ENCODE data around the gene CACNA1A.

CACNA1A gene

DNA sequence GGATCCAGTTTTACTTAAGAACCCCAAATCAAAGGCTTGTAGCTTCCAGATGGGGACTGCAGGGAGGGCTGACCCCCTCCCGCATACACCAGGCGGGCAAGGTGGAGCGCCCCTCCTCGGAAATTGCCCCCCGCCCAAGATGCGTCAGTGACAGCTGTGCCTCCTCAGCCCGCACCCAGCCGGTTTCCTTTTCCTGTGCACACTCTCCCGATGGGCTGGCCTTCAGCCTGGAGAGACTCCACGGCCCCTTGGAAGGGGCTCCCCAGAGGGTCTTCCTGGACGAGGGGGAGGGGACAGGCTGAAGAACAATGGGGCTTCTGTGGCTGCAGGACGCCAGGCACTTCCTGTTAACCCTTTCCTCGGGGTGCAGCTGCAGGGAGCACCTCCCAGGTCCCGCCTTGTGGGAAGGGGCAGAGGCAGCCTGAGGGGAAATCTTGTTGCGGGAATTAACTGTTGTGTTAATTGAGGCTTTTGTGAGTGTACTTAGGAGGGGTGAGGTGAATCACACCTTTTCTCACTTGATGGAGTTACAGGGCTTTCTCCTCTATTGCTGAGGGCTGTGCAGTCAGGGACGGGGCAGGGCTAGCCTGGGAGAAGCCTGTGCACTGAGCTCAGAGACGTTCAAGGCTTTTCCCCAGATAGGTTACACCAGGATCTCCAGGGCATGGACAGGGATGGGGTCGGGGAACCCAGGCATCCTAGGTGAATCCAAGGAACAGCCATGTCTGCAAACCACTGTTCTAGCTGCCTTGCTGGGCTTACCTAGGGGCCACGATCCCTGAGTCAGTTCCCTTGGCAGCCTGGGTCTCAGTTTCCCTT is 341.7 kb downstream of the CACNA1A start:
- DNase-seq (ENCODE audit: low read depth, low spot score), result no peak

DNA sequence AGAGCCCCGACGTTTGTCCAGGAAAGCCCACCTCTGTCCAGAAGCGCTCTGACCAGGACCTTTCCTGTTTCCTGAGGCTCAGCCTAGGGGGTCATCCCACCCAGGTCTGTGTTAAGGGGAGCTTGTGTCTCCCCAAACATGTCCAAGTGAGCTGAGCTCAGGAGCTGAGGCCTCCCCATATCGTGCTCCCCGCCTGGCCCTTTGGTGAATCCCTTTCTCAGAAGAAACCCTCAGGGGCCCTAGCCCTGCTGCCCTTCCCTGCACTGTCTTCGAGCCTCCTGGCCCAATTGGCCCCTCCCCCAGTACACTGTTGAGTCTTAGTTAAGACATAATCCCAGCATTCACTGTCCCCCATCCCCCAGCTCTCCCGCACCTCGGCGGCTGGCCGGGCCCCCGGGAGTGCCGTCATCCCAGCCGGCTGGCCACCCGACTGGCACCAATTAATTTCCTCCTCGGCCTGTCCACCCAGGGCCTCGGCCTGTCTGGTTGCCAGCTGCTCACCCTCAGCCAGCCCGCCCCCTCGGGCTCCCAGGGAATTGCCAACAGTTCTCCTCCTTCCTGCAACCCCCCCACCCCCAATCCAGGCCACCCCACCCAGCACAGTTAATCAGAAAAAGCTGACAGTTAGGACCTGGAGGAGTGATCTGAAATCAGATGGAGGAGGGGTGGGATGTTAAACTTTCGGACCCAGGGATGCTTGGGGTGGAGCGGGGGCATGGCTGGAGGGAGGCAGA is 342.5 kb downstream of the CACNA1A start:
- no peak for DNase-seq (ENCODE audit: low read depth, low spot score)

DNA sequence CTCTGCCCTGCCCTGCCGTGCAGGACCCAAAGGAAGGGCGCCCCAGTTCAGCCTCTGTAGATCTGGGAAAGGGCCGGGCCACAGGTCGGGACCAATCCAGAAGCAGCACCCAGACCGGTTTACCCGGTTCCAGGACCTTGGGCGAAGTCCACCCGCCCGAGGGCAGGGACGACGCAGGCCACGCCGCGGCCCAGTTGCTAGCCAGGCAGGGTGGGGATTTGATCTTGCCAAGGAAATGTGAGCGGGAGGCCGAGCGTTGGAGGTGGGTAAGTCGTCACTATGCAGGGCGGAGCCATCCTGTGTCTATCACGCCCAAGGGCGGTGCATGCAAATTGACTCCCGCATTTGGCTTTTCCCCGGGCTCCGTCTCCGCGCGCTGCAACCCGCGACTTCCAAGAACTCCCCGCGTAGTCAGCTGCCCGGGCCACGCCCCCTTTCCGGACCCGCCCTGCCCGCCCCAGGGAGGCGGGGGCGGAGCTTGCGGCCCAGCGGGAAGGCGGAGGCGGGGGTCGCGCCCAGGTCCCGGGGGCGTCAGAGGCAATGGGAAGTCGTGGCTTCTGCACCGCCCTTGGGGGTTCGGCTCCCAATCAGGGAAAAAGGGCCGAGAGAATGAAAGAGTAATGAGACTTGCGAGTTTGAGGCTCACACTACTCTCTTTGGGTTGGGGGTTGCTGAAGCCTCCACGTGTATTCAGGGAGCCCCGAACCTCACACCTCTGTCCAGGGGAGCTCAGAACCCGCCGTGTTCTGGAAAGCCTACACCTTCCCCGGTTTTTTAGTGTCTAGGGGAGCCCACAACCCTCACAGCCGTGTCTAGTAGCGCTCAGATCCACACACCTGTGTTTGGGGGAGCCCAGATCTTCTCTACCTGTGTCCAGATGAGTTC is 343.3 kb downstream of the CACNA1A start:
- DNase-seq (ENCODE audit: low read depth, low spot score), result no peak

DNA sequence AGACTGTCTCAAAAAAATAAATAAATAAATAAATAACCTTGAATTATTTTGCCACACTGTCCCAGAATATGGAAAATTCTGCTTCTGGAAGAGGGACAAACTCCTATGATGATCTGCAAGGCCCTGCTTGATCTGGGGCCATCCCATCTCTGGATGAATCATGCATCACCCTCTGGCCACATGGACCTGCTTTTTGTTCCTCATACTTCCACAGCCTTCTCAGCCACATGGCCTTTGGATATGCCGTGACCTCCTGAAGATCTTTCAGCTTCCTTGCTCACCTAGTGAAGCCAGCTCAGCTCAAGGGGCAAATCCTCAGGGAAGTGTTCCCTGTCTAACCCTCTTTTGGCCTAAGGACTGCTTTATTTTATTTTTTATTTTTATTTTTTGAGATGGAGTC is 345.7 kb downstream of the CACNA1A start:
- no peak for DNase-seq (ENCODE audit: low read depth, low spot score)

DNA sequence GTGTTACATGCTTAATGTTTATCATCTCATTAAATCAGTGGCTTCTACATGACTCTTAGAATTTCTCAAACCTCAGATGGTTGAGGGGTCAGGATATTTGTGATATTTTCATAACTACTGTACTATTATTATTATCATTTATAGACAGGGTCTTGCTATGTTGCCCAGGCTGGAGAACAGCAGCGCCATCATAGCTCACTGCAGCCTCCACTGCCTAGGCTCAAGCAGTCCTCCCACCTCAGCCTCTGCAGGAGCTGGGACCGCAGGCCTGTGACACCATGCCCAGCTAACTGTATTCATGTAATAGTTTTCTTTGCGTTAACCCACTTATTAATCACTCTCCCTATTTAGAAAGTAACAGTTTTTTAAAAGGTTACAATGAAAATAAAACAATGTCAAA is 346.6 kb downstream of the CACNA1A start:
- DNase-seq (ENCODE audit: low read depth, low spot score), result no peak
